ENCODE results near the gene RPS6KB2.

RPS6KB2 gene

GRCh38 chr11:67381244-67381972, 46.9 kb upstream of the RPS6KB2 start:
- TF ChIP-seq CREB1 (IDR thresholded peaks at IDR 0.05; ENCODE audit: low read depth), result no peak
- no peak for TF ChIP-seq REST (IDR thresholded peaks at IDR 0.05; ENCODE audit: low read depth)
- TF ChIP-seq USF1 (IDR thresholded peaks at IDR 0.05), result no peak

GRCh38 chr11:67382276-67383136, 45.8 kb upstream of the RPS6KB2 start:
- TF ChIP-seq EGR1 (IDR thresholded peaks at IDR 0.05), result no peak
- peak; percentile 100 for TF ChIP-seq RAD21 (IDR thresholded peaks at IDR 0.05; ENCODE audit: low read depth)

- no peak for TF ChIP-seq EP300 (IDR thresholded peaks at IDR 0.05; ENCODE audit: borderline replicate concordance)
- no peak for TF ChIP-seq EGR1 (IDR thresholded peaks at IDR 0.05)
- TF ChIP-seq YY1 (IDR thresholded peaks at IDR 0.05; ENCODE audit: low read depth), result no peak
- TF ChIP-seq RAD21 (IDR thresholded peaks at IDR 0.05; ENCODE audit: low read depth), result no peak
- TF ChIP-seq REST (IDR thresholded peaks at IDR 0.05; ENCODE audit: low read depth), result no peak
- TF ChIP-seq TAF1 (IDR thresholded peaks at IDR 0.05; ENCODE audit: low read depth), result no peak
- peak; percentile 44 for TF ChIP-seq NFIC (IDR thresholded peaks at IDR 0.05)
These were observed 43.4 kb upstream of the RPS6KB2 start for GRCh38 chr11:67384851-67385366.

GRCh38 chr11:67387069-67387468, 41.2 kb upstream of the RPS6KB2 start:
- TF ChIP-seq RAD21 (IDR thresholded peaks at IDR 0.05; ENCODE audit: low read depth) (no peak), REST (IDR thresholded peaks at IDR 0.05; ENCODE audit: low read depth) (no peak), FOXM1 (IDR thresholded peaks at IDR 0.05; ENCODE audit: borderline replicate concordance, low read depth) (no peak)

- no peak for TF ChIP-seq TAF1 (IDR thresholded peaks at IDR 0.05; ENCODE audit: low read depth)
- no peak for TF ChIP-seq RAD21 (IDR thresholded peaks at IDR 0.05; ENCODE audit: low read depth)
- no peak for TF ChIP-seq ZBTB7A (IDR thresholded peaks at IDR 0.05; ENCODE audit: low read depth)
- no peak for TF ChIP-seq EGR1 (IDR thresholded peaks at IDR 0.05)
- no peak for TF ChIP-seq REST (IDR thresholded peaks at IDR 0.05; ENCODE audit: low read depth)
- no peak for TF ChIP-seq MAX (IDR thresholded peaks at IDR 0.05)
- no peak for TF ChIP-seq YY1 (IDR thresholded peaks at IDR 0.05; ENCODE audit: low read depth)
- no peak for TF ChIP-seq FOXM1 (IDR thresholded peaks at IDR 0.05; ENCODE audit: borderline replicate concordance, low read depth)
- no peak for TF ChIP-seq TEAD4 (IDR thresholded peaks at IDR 0.05)
- no peak for TF ChIP-seq CREB1 (IDR thresholded peaks at IDR 0.05; ENCODE audit: low read depth)
These were observed 40.8 kb upstream of the RPS6KB2 start for GRCh38 chr11:67387518-67387917.

Data from Ishikawa (cell line).